Measurements from ENCODE around the gene TAP1.
A peak's percentile ranks its signal among the peaks of the same experiment; 100 is the strongest.
"Not testable (repeated sequence)": the region's sequence is repeated elsewhere in the genome, so short reads cannot be mapped to it uniquely, and the experiment has no call there.

TAP1 gene

GRCh38 chr6:32886681-32887383 lies 33.3 kb upstream of the TAP1 start:
- Histone ChIP-seq H3K36me3 (ENCODE audit: insufficient read depth, low read length) (no peaks in the 10 kb centered on the region), H3K27ac (no peak overlapping the region), H3K4me3 (no peak overlapping the region), H3K9ac (ENCODE audit: insufficient read length) (no peak overlapping the region), H3K9me3 (ENCODE audit: low read depth, low read length) (no peaks in the 10 kb centered on the region)
- TF ChIP-seq FOXP2 (optimal IDR thresholded peaks at IDR 0.05; ENCODE audit: control extremely low read depth, extremely low read length, insufficient read depth) (no peak), POLR2AphosphoS5 (IDR thresholded peaks at IDR 0.05; ENCODE audit: borderline replicate concordance, low read depth, low read length) (no peak), EZH2 (IDR thresholded peaks at IDR 0.05) (no peak)
- no peak for DNase-seq (ENCODE audit: low read depth, low spot score)

- TF ChIP-seq EZH2 (IDR thresholded peaks at IDR 0.05) (no peak), FOXP2 (optimal IDR thresholded peaks at IDR 0.05; ENCODE audit: control extremely low read depth, extremely low read length, insufficient read depth) (no peak), POLR2AphosphoS5 (IDR thresholded peaks at IDR 0.05; ENCODE audit: borderline replicate concordance, low read depth, low read length) (no peak)
- H3K4me3 ChIP-seq = no peak overlapping the region
- H3K9me3 ChIP-seq (ENCODE audit: low read depth, low read length) = no peaks in the 10 kb centered on the region
- DNase-seq (ENCODE audit: low read depth, low spot score) = peak; percentile 84
- H3K27ac ChIP-seq = no peak overlapping the region
- H3K36me3 ChIP-seq (ENCODE audit: insufficient read depth, low read length) = no peaks in the 10 kb centered on the region
- H3K9ac ChIP-seq (ENCODE audit: insufficient read length) = no peak overlapping the region
Measured at GRCh38 chr6:32885698-32886286, 32.3 kb upstream of the TAP1 start.

GRCh38 chr6:32883789-32884188 lies 30.3 kb upstream of the TAP1 start:
- H3K27ac ChIP-seq = no peak overlapping the region
- H3K9me3 ChIP-seq (ENCODE audit: low read depth, low read length) = no peaks in the 10 kb centered on the region
- no peak overlapping the region for H3K4me3 ChIP-seq
- H3K9ac ChIP-seq (ENCODE audit: insufficient read length) = no peak overlapping the region
- H3K36me3 ChIP-seq (ENCODE audit: insufficient read depth, low read length) = no peaks in the 10 kb centered on the region
- no peak for DNase-seq (ENCODE audit: low read depth, low spot score)
- TF ChIP-seq FOXP2 (optimal IDR thresholded peaks at IDR 0.05; ENCODE audit: control extremely low read depth, extremely low read length, insufficient read depth) (no peak), EZH2 (IDR thresholded peaks at IDR 0.05) (no peak), POLR2AphosphoS5 (IDR thresholded peaks at IDR 0.05; ENCODE audit: borderline replicate concordance, low read depth, low read length) (no peak)

- TF ChIP-seq FOXP2 (optimal IDR thresholded peaks at IDR 0.05; ENCODE audit: control extremely low read depth, extremely low read length, insufficient read depth) (no peak), EZH2 (IDR thresholded peaks at IDR 0.05) (no peak), POLR2AphosphoS5 (IDR thresholded peaks at IDR 0.05; ENCODE audit: borderline replicate concordance, low read depth, low read length) (no peak)
- Histone ChIP-seq H3K9ac (ENCODE audit: insufficient read length) (no peak overlapping the region), H3K4me3 (no peak overlapping the region), H3K9me3 (ENCODE audit: low read depth, low read length) (no peaks in the 10 kb centered on the region), H3K27ac (no peak overlapping the region), H3K36me3 (ENCODE audit: insufficient read depth, low read length) (no peaks in the 10 kb centered on the region)
- no peak for DNase-seq (ENCODE audit: low read depth, low spot score)
Measured at GRCh38 chr6:32882879-32883250, 29.4 kb upstream of the TAP1 start.

- H3K36me3 ChIP-seq (ENCODE audit: insufficient read depth, low read length); DNase-seq (ENCODE audit: low read depth, low spot score); H3K27ac ChIP-seq; H3K9me3 ChIP-seq (ENCODE audit: low read depth, low read length); H3K4me3 ChIP-seq; H3K9ac ChIP-seq (ENCODE audit: insufficient read length): not testable (repeated sequence)
Measured at GRCh38 chr6:32880962-32881361, 27.5 kb upstream of the TAP1 start.

GRCh38 chr6:32879691-32880090 lies 26.2 kb upstream of the TAP1 start:
- no peak for DNase-seq (ENCODE audit: low read depth, low spot score)
- TF ChIP-seq FOXP2 (optimal IDR thresholded peaks at IDR 0.05; ENCODE audit: control extremely low read depth, extremely low read length, insufficient read depth) = no peak
- TF ChIP-seq POLR2AphosphoS5 (IDR thresholded peaks at IDR 0.05; ENCODE audit: borderline replicate concordance, low read depth, low read length) = no peak
- no peak for TF ChIP-seq EZH2 (IDR thresholded peaks at IDR 0.05)
- Histone ChIP-seq H3K9me3 (ENCODE audit: low read depth, low read length) (no peaks in the 10 kb centered on the region), H3K4me3 (no peak overlapping the region), H3K27ac (no peak overlapping the region), H3K9ac (ENCODE audit: insufficient read length) (no peak overlapping the region), H3K36me3 (ENCODE audit: insufficient read depth, low read length) (no peaks in the 10 kb centered on the region)

GRCh38 chr6:32876603-32877002 lies 23.1 kb upstream of the TAP1 start:
- Histone ChIP-seq H3K9ac (ENCODE audit: insufficient read length) (no peak overlapping the region), H3K4me3 (no peak overlapping the region), H3K27ac (no peak overlapping the region), H3K36me3 (ENCODE audit: insufficient read depth, low read length) (no peaks in the 10 kb centered on the region), H3K9me3 (ENCODE audit: low read depth, low read length) (no peaks in the 10 kb centered on the region)
- TF ChIP-seq FOXP2 (optimal IDR thresholded peaks at IDR 0.05; ENCODE audit: control extremely low read depth, extremely low read length, insufficient read depth) (no peak), EZH2 (IDR thresholded peaks at IDR 0.05) (no peak), POLR2AphosphoS5 (IDR thresholded peaks at IDR 0.05; ENCODE audit: borderline replicate concordance, low read depth, low read length) (no peak)
- no peak for DNase-seq (ENCODE audit: low read depth, low spot score)

GRCh38 chr6:32873947-32874346 lies 20.4 kb upstream of the TAP1 start:
- H3K9ac ChIP-seq (ENCODE audit: insufficient read length); H3K4me3 ChIP-seq; H3K36me3 ChIP-seq (ENCODE audit: insufficient read depth, low read length); H3K27ac ChIP-seq; DNase-seq (ENCODE audit: low read depth, low spot score); H3K9me3 ChIP-seq (ENCODE audit: low read depth, low read length): not testable (repeated sequence)

- TF ChIP-seq FOXP2 (optimal IDR thresholded peaks at IDR 0.05; ENCODE audit: control extremely low read depth, extremely low read length, insufficient read depth) (no peak), POLR2AphosphoS5 (IDR thresholded peaks at IDR 0.05; ENCODE audit: borderline replicate concordance, low read depth, low read length) (no peak), EZH2 (IDR thresholded peaks at IDR 0.05) (no peak)
- DNase-seq (ENCODE audit: low read depth, low spot score) = peak; percentile 35
Measured at GRCh38 chr6:32868257-32868788, 14.8 kb upstream of the TAP1 start.

More at GRCh38 chr6:32868257-32868788, 14.8 kb upstream of the TAP1 start:
- Histone ChIP-seq H3K36me3 (ENCODE audit: insufficient read depth, low read length) (no peaks in the 10 kb centered on the region), H3K9me3 (ENCODE audit: low read depth, low read length) (no peaks in the 10 kb centered on the region), H3K9ac (ENCODE audit: insufficient read length) (no peak overlapping the region), H3K4me3 (no peak overlapping the region), H3K27ac (no peak overlapping the region)
